Right renal cortex interstitium (tissue), 3 donors: ENCODE data around the gene TRMT2A. TPM values are rescaled to one million over a fixed set of nuclear protein-coding genes. Genes with fewer than 3 reads are reported as not detected.

Experiments used
- DNase-seq, 3 donors: peaks; one replicate each; pipeline ENCODE4 v3.0.0-alpha.2; 2013; ENCODE audit warnings: low read depth in 3 of 3, low spot score in 2 of 3
- polyA plus RNA-seq, 3 donors: library from polyadenylated mRNA; unstranded; fragments of 120-200 nt; gene quantifications; one replicate each; pipeline ENCODE4 v1.2.1, GENCODE V29; 2013; ENCODE audit not compliant: insufficient read length in 3 of 3

The TRMT2A gene
- polyA plus RNA-seq, 3 donors, result 40.9 to 48.2 (median 41.4) TPM

DNA sequence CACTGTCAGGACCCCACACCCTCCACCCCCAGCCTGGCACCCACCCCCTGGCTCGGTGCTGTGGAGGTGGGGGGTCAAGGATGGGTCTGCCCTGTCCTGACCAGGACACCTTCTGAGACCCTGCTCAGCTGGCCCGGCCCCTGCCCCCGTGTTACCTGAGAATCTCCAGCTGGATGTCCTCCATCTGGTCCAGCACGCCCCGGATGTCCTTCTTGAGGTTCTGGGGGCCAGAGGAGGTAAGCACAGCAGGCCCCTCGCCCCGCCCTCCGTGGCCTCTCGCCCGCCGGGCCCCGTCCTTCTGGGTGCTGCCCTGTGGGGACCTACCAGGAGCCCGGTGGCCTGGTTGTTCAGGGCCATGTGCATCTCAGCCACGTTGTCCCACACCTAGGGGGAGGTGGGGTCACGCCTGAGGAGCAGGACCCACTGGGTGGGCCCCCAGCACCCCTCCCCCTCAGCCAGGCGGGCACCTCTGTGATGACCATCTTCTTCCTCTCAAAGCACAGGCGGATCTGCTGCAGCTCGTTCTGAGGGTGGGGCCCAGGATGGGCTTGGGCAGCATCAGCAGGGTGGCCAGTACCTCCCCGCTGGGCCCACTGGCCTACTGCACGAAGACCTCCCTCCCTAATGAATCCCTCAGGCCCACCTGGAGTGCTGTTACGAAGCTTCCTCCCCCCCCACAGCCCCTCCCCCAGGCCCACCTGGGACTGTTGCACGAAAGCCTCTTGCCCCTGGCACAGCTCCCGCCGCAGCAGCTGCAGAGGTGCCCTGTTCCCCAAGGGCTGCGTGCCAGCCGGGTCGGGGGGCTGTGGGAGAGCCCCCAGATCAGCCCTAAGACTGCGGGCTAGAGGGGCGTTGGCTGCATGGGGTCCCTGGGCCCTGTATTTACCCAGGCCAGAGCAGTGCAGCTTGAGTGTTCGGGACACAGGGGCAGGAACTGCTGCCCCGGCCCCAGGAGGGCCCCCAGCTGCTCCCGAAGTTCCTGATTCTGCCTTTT is 32.5 kb upstream of the TRMT2A start:
- DNase-seq, result no peak

DNA sequence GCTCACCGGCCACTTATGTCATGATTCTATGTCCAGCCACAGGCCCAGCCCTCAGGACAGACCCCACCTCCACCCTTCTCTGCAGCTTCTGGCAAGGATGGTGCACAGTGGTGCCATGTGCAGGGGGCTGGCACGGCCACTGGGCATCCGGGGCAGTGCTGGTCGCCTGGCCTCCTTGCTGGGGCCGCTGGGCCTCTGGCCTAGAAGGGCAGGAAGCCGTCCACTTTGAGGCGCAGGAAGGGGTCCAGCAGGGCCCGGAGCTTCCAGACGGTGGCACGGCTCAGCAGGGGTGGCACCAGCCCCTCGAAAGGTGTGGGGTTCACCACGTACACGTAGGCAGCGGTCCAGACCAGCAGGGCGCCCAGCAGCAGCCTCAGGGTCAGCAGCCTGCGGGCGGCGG is 31.4 kb upstream of the TRMT2A start:
- no peak for DNase-seq

- no peak for DNase-seq
These were observed 30.4 kb upstream of the TRMT2A start for GRCh38 chr22:20147237-20147988.

GRCh38 chr22:20146777-20147176 is 29.8 kb upstream of the TRMT2A start:
- no peak for DNase-seq

DNA sequence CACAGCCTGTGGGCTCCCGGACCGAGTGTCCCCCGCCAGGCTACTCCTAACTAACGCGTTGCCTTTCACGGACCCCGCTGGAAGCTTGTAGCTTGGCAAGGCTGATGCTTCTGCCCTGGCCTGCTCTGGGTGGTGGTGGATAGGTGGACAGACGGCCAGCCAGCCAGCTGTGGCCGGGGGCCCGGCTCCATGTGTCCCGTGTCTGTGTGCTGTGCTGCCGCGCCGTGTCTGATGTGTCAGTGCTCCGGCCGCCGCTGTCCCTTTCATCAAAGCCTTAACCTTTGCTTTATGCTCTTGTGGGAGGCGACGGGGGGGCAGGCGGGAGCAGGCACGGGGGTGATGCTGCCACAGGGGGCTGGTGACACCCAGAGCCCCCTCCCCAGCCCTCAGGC is 28.8 kb upstream of the TRMT2A start:
- DNase-seq, result no peak

DNA sequence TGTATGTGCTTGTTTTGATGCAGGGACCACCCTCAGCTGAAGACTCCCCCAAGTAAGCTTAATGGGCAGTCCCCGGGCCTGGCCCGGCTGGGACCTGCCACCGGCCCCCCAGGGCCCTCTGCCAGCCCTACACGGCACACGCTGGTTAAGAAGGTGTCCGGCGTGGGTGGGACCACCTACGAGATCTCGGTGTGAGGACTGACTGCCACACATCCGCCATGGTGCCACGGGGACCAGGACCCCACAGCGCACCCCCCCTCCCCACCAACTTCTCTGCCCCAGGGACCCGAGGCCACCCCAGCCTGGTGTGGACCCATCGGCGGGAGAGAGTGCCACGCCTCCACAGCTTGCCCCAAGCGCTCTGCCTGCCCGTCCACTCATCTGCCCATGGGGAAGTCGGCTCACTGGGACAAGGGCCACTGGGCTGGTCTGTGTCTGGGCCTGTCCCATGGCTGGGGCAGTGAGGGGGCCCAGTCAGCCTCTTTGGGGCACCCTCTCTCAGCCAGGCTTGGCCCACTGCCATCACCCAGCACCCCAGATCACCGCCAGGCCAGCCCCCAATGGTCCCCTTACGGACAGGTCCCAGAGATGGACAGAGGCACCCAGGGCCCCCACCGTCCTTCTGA is 28.3 kb upstream of the TRMT2A start:
- DNase-seq, result no peak

DNA sequence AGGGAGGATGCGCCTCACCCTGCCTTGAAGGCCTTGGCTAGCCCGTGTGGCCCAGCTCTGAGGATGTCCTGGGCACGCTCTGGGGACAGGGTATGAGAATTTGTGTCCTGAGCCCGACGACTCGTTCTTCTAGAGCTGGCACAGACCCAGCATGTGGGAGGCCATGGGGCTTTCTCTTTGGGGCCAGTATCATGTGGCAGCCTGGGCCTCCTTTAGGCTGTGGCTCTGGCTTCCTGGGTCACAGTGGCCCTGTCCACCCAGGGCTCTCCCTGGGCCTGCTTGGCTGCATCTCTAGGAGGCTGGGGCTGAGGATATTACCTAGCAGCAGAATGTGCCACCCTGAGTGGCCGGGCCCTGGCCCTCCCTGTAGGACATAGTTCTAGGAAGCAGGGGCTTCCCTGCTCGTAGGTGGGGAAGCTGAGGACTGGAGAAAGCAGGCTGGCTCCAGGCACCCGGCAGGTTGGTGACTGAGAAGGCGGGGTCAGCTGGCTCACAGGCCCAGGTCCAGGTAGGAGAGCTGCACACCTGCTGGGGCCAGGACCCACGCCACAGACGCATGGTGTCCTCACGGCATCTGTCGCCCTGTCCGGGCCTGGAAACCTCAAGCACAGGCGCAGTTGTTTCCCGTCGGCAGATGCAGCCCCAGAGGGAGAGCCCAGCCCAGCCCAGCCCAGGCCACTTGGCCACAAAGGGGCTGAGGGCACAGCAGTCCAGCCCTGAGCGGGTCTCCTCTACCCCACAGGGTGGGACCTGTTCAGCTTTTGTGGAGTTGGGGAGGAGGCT is 27.0 kb upstream of the TRMT2A start:
- no peak for DNase-seq

- DNase-seq, result no peak
These were observed 25.9 kb upstream of the TRMT2A start for GRCh38 chr22:20142711-20143621.

- DNase-seq, result no peak
These were observed 24.4 kb upstream of the TRMT2A start for GRCh38 chr22:20141186-20142077.

DNA sequence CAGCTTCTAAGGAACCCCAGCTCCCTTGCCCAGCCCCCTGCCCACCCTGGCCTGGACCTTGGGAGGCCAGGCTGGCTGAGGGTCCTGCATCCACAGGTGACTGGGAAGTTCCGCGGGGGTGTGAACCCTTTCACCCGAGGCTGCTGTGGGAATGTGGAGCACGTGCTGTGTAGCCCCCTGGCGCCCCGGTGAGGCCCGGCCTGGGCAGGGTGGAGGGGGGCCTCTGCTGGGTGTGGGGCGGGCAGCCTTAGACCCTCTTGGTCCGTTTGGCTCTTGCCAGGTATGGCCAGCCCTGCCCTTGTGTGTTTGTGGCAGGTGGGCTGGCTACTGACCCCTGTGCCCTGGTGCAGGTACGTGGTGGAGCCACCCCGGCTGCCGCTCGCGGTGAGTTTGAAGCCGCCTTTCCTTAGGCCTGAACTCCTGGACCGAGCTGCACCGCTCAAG is 23.5 kb upstream of the TRMT2A start:
- no peak for DNase-seq

- DNase-seq, result no peak
These were observed 23.1 kb upstream of the TRMT2A start for GRCh38 chr22:20140107-20140445.

DNA sequence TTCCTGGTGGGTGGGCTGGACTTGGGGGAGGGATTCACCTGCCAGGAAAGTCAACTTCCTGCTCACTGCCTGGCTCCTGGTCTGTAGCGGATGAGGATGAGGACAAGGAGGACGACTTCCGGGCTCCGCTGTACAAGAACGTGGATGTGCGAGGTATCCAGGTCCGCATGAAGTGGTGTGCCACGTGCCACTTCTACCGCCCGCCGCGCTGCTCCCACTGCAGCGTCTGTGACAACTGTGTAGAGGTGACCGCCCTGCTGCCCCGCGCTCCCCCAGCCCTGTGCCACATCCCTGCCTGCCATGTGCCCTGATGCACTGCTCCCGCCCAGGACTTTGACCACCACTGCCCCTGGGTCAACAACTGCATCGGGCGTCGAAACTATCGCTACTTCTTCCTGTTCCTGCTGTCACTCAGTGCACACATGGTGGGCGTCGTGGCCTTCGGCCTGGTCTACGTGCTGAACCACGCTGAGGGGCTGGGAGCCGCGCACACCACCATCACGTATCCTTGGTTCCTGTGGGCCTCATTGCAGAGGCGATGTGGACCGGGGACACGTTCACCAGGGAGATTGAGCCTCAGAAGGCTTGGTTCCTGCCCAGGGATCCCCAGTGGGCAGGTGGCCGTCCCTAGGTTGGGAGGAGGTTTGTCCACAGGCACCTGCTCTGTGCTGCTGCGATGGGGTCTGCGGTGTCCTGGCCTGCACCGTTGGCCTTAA is 22.5 kb upstream of the TRMT2A start:
- DNase-seq, result no peak

- DNase-seq, result no peak
These were observed 21.8 kb upstream of the TRMT2A start for GRCh38 chr22:20138868-20139267.

GRCh38 chr22:20138417-20138738 is 21.4 kb upstream of the TRMT2A start:
- no peak for DNase-seq

- DNase-seq, result no peak
These were observed 20.8 kb upstream of the TRMT2A start for GRCh38 chr22:20137671-20138416.

DNA sequence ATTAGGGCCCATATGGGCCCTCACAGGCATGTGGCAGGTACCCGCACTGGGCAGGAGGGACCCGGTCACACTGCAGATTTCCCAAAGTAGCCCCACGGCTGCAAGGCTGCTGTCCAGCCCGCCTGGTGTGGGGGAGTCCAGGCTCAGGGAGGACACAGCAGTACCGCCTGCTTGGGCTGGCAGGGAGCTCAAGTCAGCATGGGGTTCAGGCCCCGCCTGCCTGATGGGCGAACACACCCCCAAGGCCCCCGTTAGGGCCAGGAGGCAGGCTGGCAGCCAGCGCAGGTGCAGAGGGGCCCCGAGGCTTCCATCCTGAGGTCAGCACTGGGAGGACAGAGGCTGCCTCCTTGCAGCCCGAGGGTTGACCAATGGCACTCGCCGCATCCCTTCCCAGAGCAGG is 20.1 kb upstream of the TRMT2A start:
- no peak for DNase-seq

DNA sequence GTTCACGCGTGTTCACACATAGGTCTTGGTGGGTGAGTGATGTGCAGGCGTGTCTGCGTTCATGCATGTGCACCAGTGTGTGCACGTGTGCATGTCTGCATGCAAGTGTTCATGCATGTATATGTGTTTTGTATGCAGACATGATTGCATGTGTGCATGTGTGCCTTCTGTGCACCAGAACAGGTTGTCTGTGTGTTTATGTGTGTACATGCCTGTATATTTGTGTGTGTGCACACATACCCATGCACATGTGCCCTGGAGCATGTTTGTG is 19.5 kb upstream of the TRMT2A start:
- DNase-seq, result no peak
